H1 (cell line): ENCODE measurements around the gene MOK. TPM values are rescaled to one million over a fixed set of nuclear protein-coding genes. Genes with fewer than 3 reads are reported as not detected.

Experiments used
- CTCF ChIA-PET: fragments of 300-600 bp; sonication (Branson Sonifier 250); formaldehyde crosslinking; loops from one replicate; lab custom pipeline; 2021; ENCODE audit not compliant: partially characterized antibody; lab: Charles Lee
- POLR2A ChIA-PET: fragments of 300-600 bp; sonication (Branson Sonifier 250); formaldehyde crosslinking; loops from one replicate; lab custom pipeline; 2021; ENCODE audit warnings: inconsistent platforms; ENCODE audit not compliant: partially characterized antibody; lab: Charles Lee
- DNase-seq, 2 experiments: peaks; one replicate each; pipeline versions ENCODE4 v3.0.0 to v3.0.0-alpha.2; 2010 to 2022; ENCODE audit warnings: low spot score in 2 of 2, low read depth in 1 of 2, mixed read lengths in 1 of 2
- FAIRE-seq: peaks from 2 replicates; lab custom pipeline; 2011; peaks lifted over from hg19 to GRCh38; lab: Jason Lieb, UNC
- H2AFZ ChIP-seq: 2 replicates; pipeline ENCODE4 v1.8.1; 2012; ENCODE audit warnings: low read length, inconsistent platforms
- H2AK5ac ChIP-seq: 2 replicates; pipeline ENCODE4 v1.6.1; 2013; ENCODE audit warnings: low read depth, low read length
- H2BK120ac ChIP-seq: replicated peaks from 2 replicates; pipeline ENCODE3; 2013; ENCODE audit warnings: low read depth, low read length, inconsistent platforms
- H2BK12ac ChIP-seq: 2 replicates; pipeline ENCODE4 v1.6.1; 2013; ENCODE audit warnings: low read depth, low read length
- H2BK15ac ChIP-seq: 2 replicates; pipeline ENCODE4 v1.6.1; 2013; ENCODE audit warnings: low read length
- H2BK20ac ChIP-seq: 2 replicates; pipeline ENCODE4 v1.6.1; 2013; ENCODE audit warnings: low read length
- H2BK5ac ChIP-seq: 2 replicates; pipeline ENCODE4 v1.6.1; 2013; ENCODE audit warnings: low read depth, low read length
- H3K14ac ChIP-seq: 2 replicates; pipeline ENCODE4 v1.6.1; 2013; ENCODE audit warnings: inconsistent platforms; ENCODE audit not compliant: insufficient read length
- H3K18ac ChIP-seq: 2 replicates; pipeline ENCODE4 v1.6.1; 2013; ENCODE audit warnings: low read length; ENCODE audit errors: extremely low read depth
- H3K23ac ChIP-seq: 2 replicates; pipeline ENCODE4 v1.6.1; 2013; ENCODE audit warnings: inconsistent platforms; ENCODE audit not compliant: insufficient read length
- H3K23me2 ChIP-seq: 2 replicates; pipeline ENCODE4 v1.6.1; 2013; ENCODE audit warnings: low read depth, low read length
- H3K27ac ChIP-seq: 2 replicates; pipeline ENCODE4 v1.6.1; 2011; ENCODE audit warnings: low read depth, low read length, inconsistent platforms
- H3K27me3 ChIP-seq, 4 experiments: replicated peaks in 1 of 4; 1 replicate in 1 of 4; 2 replicates in 3 of 4; pipeline versions ENCODE4 v1.6.1 to v1.8.1; 2011 to 2013; ENCODE audit warnings: low read length in 3 of 4, mild to moderate bottlenecking in 3 of 4, inconsistent platforms in 2 of 4, mixed read lengths in 2 of 4, moderate library complexity in 1 of 4; ENCODE audit not compliant: control insufficient read depth in 3 of 4, insufficient read depth in 3 of 4; ENCODE audit errors: extremely low read depth in 1 of 4
- H3K36me3 ChIP-seq, 4 experiments: 2 replicates each; pipeline versions ENCODE4 v1.6.1 to v1.8.1; 2011 to 2013; ENCODE audit warnings: mild to moderate bottlenecking in 4 of 4, low read length in 3 of 4, moderate library complexity in 2 of 4, control low read depth in 1 of 4, inconsistent platforms in 1 of 4; ENCODE audit not compliant: insufficient read depth in 4 of 4, control insufficient read depth in 2 of 4
- H3K4ac ChIP-seq: replicated peaks from 2 replicates; pipeline ENCODE3; 2013; ENCODE audit warnings: low read length, low read depth, mixed read lengths, inconsistent platforms; ENCODE audit not compliant: insufficient read length
- H3K4me1 ChIP-seq, 4 experiments: replicated peaks in 1 of 4; 1 replicate in 1 of 4; 2 replicates in 3 of 4; pipeline versions ENCODE4 v1.6.1 to v1.8.1; 2011 to 2013; ENCODE audit warnings: low read length in 3 of 4, inconsistent platforms in 2 of 4, mixed read lengths in 1 of 4; ENCODE audit not compliant: insufficient read depth in 4 of 4, control insufficient read depth in 3 of 4
- H3K4me2 ChIP-seq, 2 experiments: 2 replicates each; pipeline versions ENCODE4 v1.6.1 to v1.8.1; 2011 to 2013; ENCODE audit warnings: low read depth in 2 of 2, low read length in 2 of 2, control low read depth in 1 of 2, inconsistent platforms in 1 of 2, mild to moderate bottlenecking in 1 of 2; ENCODE audit not compliant: insufficient read depth in 1 of 2
- H3K4me3 ChIP-seq, 4 experiments: fragments of 200-600, 300-600 bp in 1 of 4; sonication (generic), shearing (Covaris generic), sonication (Bioruptor Twin) in 1 of 4; 2 replicates each; pipeline versions ENCODE4 v1.5.1 to v1.8.1; 2011 to 2016; ENCODE audit warnings: low read length in 4 of 4, low read depth in 3 of 4, control low read depth in 2 of 4, inconsistent platforms in 2 of 4, mild to moderate bottlenecking in 2 of 4, mixed read lengths in 1 of 4, moderate library complexity in 1 of 4; ENCODE audit not compliant: insufficient read depth in 2 of 4; ENCODE audit errors: extremely low read depth in 1 of 4
- H3K56ac ChIP-seq: replicated peaks from 2 replicates; pipeline ENCODE3; 2013; ENCODE audit warnings: low read depth, mild to moderate bottlenecking, mixed read lengths, low read length, inconsistent platforms; ENCODE audit not compliant: insufficient read length
- H3K79me1 ChIP-seq: 2 replicates; pipeline ENCODE4 v1.6.1; 2013; ENCODE audit warnings: low read depth, low read length, control low read depth
- H3K79me2 ChIP-seq, 2 experiments: 2 replicates each; pipeline versions ENCODE4 v1.6.1 to v1.8.1; 2012 to 2013; ENCODE audit warnings: low read length in 2 of 2, mild to moderate bottlenecking in 2 of 2, inconsistent platforms in 1 of 2; ENCODE audit not compliant: insufficient read depth in 2 of 2, control insufficient read depth in 1 of 2
- H3K9ac ChIP-seq, 4 experiments: replicated peaks in 1 of 4; 1 replicate in 1 of 4; 2 replicates in 3 of 4; pipeline versions ENCODE4 v1.6.1 to v1.8.1; 2011 to 2013; ENCODE audit warnings: low read depth in 3 of 4, low read length in 3 of 4, control low read depth in 2 of 4, mild to moderate bottlenecking in 2 of 4, moderate library complexity in 2 of 4, inconsistent platforms in 1 of 4; ENCODE audit errors: extremely low read depth in 1 of 4
- H3K9me3 ChIP-seq, 2 experiments: 2 replicates each; pipeline versions ENCODE4 v1.6.1 to v1.8.1; 2012 to 2013; ENCODE audit warnings: mild to moderate bottlenecking in 2 of 2, moderate library complexity in 2 of 2, control low read depth in 1 of 2, inconsistent platforms in 1 of 2, low read depth in 1 of 2, low read length in 1 of 2, mixed read lengths in 1 of 2; ENCODE audit not compliant: insufficient read depth in 2 of 2
- H4K20me1 ChIP-seq, 2 experiments: replicated peaks in 1 of 2; 2 replicates each; pipeline versions ENCODE3 to v1.8.1; 2011 to 2013; ENCODE audit warnings: inconsistent platforms in 2 of 2, low read length in 2 of 2, mild to moderate bottlenecking in 1 of 2; ENCODE audit not compliant: insufficient read depth in 2 of 2, control insufficient read depth in 1 of 2
- H4K5ac ChIP-seq: 2 replicates; pipeline ENCODE4 v1.6.1; 2013; ENCODE audit warnings: low read length, low read depth, mixed read lengths, inconsistent platforms; ENCODE audit not compliant: insufficient read length
- H4K8ac ChIP-seq: 2 replicates; pipeline ENCODE4 v1.8.0; 2013; ENCODE audit warnings: mild to moderate bottlenecking, moderate library complexity, low read length, inconsistent platforms; ENCODE audit not compliant: insufficient read depth; ENCODE audit errors: extremely low read depth
- H4K91ac ChIP-seq: replicated peaks from 2 replicates; pipeline ENCODE3; 2013; ENCODE audit warnings: low read length, mixed read lengths, inconsistent platforms; ENCODE audit not compliant: insufficient read length
- EZH2 ChIP-seq: fragments of 200-600 bp; sonication (generic); IDR thresholded peaks from 2 replicates; pipeline ENCODE4 v1.7.1; 2012; ENCODE audit warnings: low read depth, mild to moderate bottlenecking, moderate library complexity, low read length, inconsistent platforms; ENCODE audit not compliant: severe bottlenecking
- RAD21 ChIP-seq, 2 experiments: IDR thresholded peaks in 1 of 2; conservative IDR thresholded peaks in 1 of 2; 2 replicates each; pipeline ENCODE4 v1.6.1; 2011; ENCODE audit warnings: low read depth in 2 of 2, low read length in 2 of 2, improper control_type of control experiment in 1 of 2, inconsistent platforms in 1 of 2, mild to moderate bottlenecking in 1 of 2, moderate library complexity in 1 of 2
- WGBS, 2 experiments: shearing (Covaris generic) in 1 of 2; methylation state at CpG; one replicate each; pipeline versions ENCODE4 v1.1.6 to v1.1.7; 2013 to 2015; ENCODE audit warnings: low lambda C conversion rate in 2 of 2, mixed read lengths in 2 of 2, inconsistent platforms in 1 of 2, low coverage in 1 of 2, missing lambda C conversion rate in 1 of 2; ENCODE audit not compliant: insufficient replicate concordance in 2 of 2, insufficient coverage in 1 of 2, insufficient read length in 1 of 2; ENCODE audit errors: extremely low coverage in 1 of 2, missing lambda C conversion rate in 1 of 2; 5-methylcytosine and 5-hydroxymethylcytosine counted together
- polyA plus RNA-seq, 7 experiments: library from polyadenylated mRNA; depleted of rRNA in 3 of 7; stranded (reverse) in 5 of 7; unstranded in 2 of 7; fragments of >200 nt in 5 of 7; fragments of 200-250 nt in 2 of 7; gene quantifications; 1 replicate in 5 of 7; 2 replicates in 1 of 7; 4 replicates in 1 of 7; pipeline versions ENCODE4 v1.2.1 to v1.2.3, GENCODE V29; 2011 to 2013; ENCODE audit warnings: missing spikeins in 2 of 7, mixed read lengths in 2 of 7
- total RNA-seq: library from RNA; stranded (reverse); fragmentation: NEBNext Ultra II Directional; extraction: Animal tissue kit (Norgen Biotek cat#: 25700); gene quantifications from 2 replicates; pipeline ENCODE4 v1.2.1, GENCODE V29; 2021
- TF ChIP-seq, protein P1 (sequence below), 3 experiments: IDR thresholded peaks; 1 replicate in 2 of 3; 2 replicates in 1 of 3; pipeline versions ENCODE4 v1.5.1 to v1.6.1; 2011; ENCODE audit warnings: low read length in 3 of 3, mild to moderate bottlenecking in 3 of 3, inconsistent platforms in 2 of 3, low read depth in 1 of 3, moderate library complexity in 1 of 3; ENCODE audit not compliant: insufficient read depth in 1 of 3; ENCODE audit errors: control extremely low read depth in 1 of 3

The MOK gene
- total and polyA plus RNA-seq, 2 of the 8 experiments (the other 6 are each of a cell fraction or from before 2014, with no cell fraction given): 2.1 to 2.5 TPM

DNA sequence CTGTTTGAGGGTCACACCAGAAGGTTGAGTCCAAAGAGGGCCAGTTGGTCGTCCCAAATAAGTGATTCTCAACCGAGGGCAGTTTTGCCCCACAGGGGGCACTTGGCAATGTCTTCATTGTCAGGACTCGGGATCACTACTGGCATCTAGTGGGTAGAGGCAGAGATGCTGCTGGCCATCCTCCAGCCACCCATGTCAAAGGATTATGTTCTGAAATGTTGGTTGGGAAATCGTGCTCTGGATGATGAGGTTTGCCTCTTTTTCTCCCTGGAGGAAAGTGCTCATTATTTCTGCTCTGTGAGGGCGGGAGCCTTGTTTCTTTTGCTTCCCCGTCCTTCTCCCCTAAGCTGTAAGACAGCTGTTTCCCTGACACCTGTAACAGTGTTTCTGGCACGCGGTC lies 18.1 kb upstream of the MOK start:
- no peak for DNase-seq
- H3K9me3 ChIP-seq: no peaks in the 10 kb centered on the region
- H3K9ac ChIP-seq: no peak overlapping the region
- no peak overlapping the region for H3K23ac ChIP-seq
- H2BK20ac ChIP-seq: no peak overlapping the region
- no peak overlapping the region for H3K4me3 ChIP-seq
- no peak overlapping the region for H2BK15ac ChIP-seq
- no peak overlapping the region for H2BK5ac ChIP-seq
- POLR2A ChIA-PET: no interaction called here
- H3K4me1 ChIP-seq: peaks cover 0 to 5% (median 3%) of the 10 kb centered on the region in 4 experiments; a peak in 4 of 7 replicates
- H3K27ac ChIP-seq: no peak overlapping the region
- no peak overlapping the region for H3K4me2 ChIP-seq
- no peak for FAIRE-seq
- H2AK5ac ChIP-seq: no peak overlapping the region
- H3K27me3 ChIP-seq: no peaks in the 10 kb centered on the region
- H3K14ac ChIP-seq: no peak overlapping the region
- TF ChIP-seq RAD21 (IDR thresholded peaks at IDR 0.05 in 1 of 2, conservative IDR thresholded peaks at IDR 0.05 in 1 of 2; ENCODE audit: low read depth in 2 of 2, low read length in 2 of 2) (peak; percentile 53 to 66), EZH2 (no peak)
- TF ChIP-seq, protein P1, sequence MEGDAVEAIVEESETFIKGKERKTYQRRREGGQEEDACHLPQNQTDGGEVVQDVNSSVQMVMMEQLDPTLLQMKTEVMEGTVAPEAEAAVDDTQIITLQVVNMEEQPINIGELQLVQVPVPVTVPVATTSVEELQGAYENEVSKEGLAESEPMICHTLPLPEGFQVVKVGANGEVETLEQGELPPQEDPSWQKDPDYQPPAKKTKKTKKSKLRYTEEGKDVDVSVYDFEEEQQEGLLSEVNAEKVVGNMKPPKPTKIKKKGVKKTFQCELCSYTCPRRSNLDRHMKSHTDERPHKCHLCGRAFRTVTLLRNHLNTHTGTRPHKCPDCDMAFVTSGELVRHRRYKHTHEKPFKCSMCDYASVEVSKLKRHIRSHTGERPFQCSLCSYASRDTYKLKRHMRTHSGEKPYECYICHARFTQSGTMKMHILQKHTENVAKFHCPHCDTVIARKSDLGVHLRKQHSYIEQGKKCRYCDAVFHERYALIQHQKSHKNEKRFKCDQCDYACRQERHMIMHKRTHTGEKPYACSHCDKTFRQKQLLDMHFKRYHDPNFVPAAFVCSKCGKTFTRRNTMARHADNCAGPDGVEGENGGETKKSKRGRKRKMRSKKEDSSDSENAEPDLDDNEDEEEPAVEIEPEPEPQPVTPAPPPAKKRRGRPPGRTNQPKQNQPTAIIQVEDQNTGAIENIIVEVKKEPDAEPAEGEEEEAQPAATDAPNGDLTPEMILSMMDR (IDR thresholded peaks at IDR 0.05; ENCODE audit: control extremely low read depth in 1 of 3, insufficient read depth in 1 of 3, low read depth in 1 of 3, low read length in 3 of 3): peak; percentile 67 to 86 (median 80)
- TF ChIP-seq, all 59 proteins: peak for 2
- no peak overlapping the region for H2AFZ ChIP-seq
- H2BK12ac ChIP-seq: no peak overlapping the region
- peaks cover 10% of the 10 kb centered on the region for H3K23me2 ChIP-seq
- H3K4ac ChIP-seq: no peak overlapping the region
- H3K18ac ChIP-seq: no peak overlapping the region
- H3K56ac ChIP-seq: no peak overlapping the region
- no peaks in the 10 kb centered on the region; a peak in 1 of 4 replicates for H3K79me2 ChIP-seq
- H2BK120ac ChIP-seq: no peak overlapping the region
- H4K91ac ChIP-seq: no peak overlapping the region
- CTCF ChIA-PET: interaction anchor here (0.6 to 3.7 kb wide), 10 partner anchors 9 to 659 kb away, joined by 3 to 22 read pairs (median 4); no protein-coding TSS in a partner anchor
- 61% methylated on average over 8 of the region's 8 CpGs; no CpG with 5 or more reads in 1 of the 2 experiments for WGBS, 2 experiments
- no peaks in the 10 kb centered on the region; the same call in 1 of the 2 replicates for H3K79me1 ChIP-seq
- peaks cover 0 to 3% (median 2%) of the 10 kb centered on the region in 4 experiments; a peak in 3 of 8 replicates for H3K36me3 ChIP-seq
- no peak overlapping the region for H4K5ac ChIP-seq
- H4K20me1 ChIP-seq: peaks cover 0 to 3% of the 10 kb centered on the region in 2 experiments
- H4K8ac ChIP-seq: no peak overlapping the region
